ENCODE measurements around the gene LCE1C. TPM values are rescaled to one million over a fixed set of nuclear protein-coding genes. Genes with fewer than 3 reads are reported as not detected.

LCE1C gene
- total and polyA plus RNA-seq, 8 donors = 0.23 TPM; not detected in 7

- no peak for DNase-seq
- H3K27ac ChIP-seq = no peak within 1 kb of the TSS
- no peaks in the 10 kb centered on the region for H3K36me3 ChIP-seq
- H3K4me1 ChIP-seq = no peaks in the 10 kb centered on the region
- peaks cover 0 to 6% (median 4%) of the 10 kb centered on the region in 4 donors for H3K9me3 ChIP-seq
- 65 to 75% (median 69%) methylated on average over 6 of the region's 6 CpGs for WGBS, 5 donors
- intact Hi-C loops (cut with DNase I; ENCODE audit: low total_unique reads) = no loop called here
- H3K4me3 ChIP-seq = no peak within 1 kb of the TSS
- H3K27me3 ChIP-seq = peaks cover 0 to 15% (median 0%) of the 10 kb centered on the region in 3 donors
- TF ChIP-seq EP300 (IDR thresholded peaks at IDR 0.05) = no peak
- no peak for TF ChIP-seq POLR2A (IDR thresholded peaks at IDR 0.05)
- TF ChIP-seq POLR2AphosphoS5 (IDR thresholded peaks at IDR 0.05) = no peak
These were observed 31.6 kb downstream of the LCE1C start, which contains the start of gene LCE1F for GRCh38 chr1:152774875-152775274. LCE1F (plus strand) TSS chr1:152775140; CDS start chr1:152776372, 1,232 bp downstream.

GRCh38 chr1:152770411-152770810 lies 36.0 kb downstream of the LCE1C start:
- no peaks in the 10 kb centered on the region for H3K4me1 ChIP-seq

GRCh38 chr1:152768847-152769533 lies 37.5 kb downstream of the LCE1C start:
- TF ChIP-seq EP300 (IDR thresholded peaks at IDR 0.05) (no peak), POLR2A (IDR thresholded peaks at IDR 0.05) (no peak), CTCF (IDR thresholded peaks at IDR 0.05) (no peak), POLR2AphosphoS5 (IDR thresholded peaks at IDR 0.05) (no peak)
- intact Hi-C loops (cut with DNase I; ENCODE audit: low total_unique reads) = no loop called here
- WGBS, 5 donors = 47 to 60% (median 53%) methylated on average over 8 of the region's 8 CpGs

More at GRCh38 chr1:152770411-152770810, 36.0 kb downstream of the LCE1C start:
- Histone ChIP-seq H3K27ac (no peak overlapping the region), H3K27me3 (peaks cover 0 to 8% (median 0%) of the 10 kb centered on the region in 3 donors), H3K36me3 (no peaks in the 10 kb centered on the region), H3K9me3 (peaks cover 0 to 4% (median under 1%) of the 10 kb centered on the region in 4 donors), H3K4me3 (no peak overlapping the region)
- 60 to 72% (median 69%) methylated on average over 1 of the region's 1 CpG for WGBS, 5 donors
- intact Hi-C loops (cut with DNase I; ENCODE audit: low total_unique reads) = no loop called here
- DNase-seq = no peak
- TF ChIP-seq POLR2A (IDR thresholded peaks at IDR 0.05) (no peak), POLR2AphosphoS5 (IDR thresholded peaks at IDR 0.05) (no peak), EP300 (IDR thresholded peaks at IDR 0.05) (no peak), CTCF (IDR thresholded peaks at IDR 0.05) (no peak)

GRCh38 chr1:152761609-152762213 lies 44.7 kb downstream of the LCE1C start:
- TF ChIP-seq POLR2AphosphoS5 (IDR thresholded peaks at IDR 0.05) (no peak), CTCF (IDR thresholded peaks at IDR 0.05) (no peak), EP300 (IDR thresholded peaks at IDR 0.05) (no peak)
- WGBS, 5 donors = 83 to 98% (median 91%) methylated on average over 3 of the region's 3 CpGs
- no peaks in the 10 kb centered on the region for H3K9me3 ChIP-seq
- H3K27ac ChIP-seq = no peak overlapping the region
- no peaks in the 10 kb centered on the region for H3K4me1 ChIP-seq
- H3K36me3 ChIP-seq = no peaks in the 10 kb centered on the region
- DNase-seq = no peak
- H3K27me3 ChIP-seq = peaks cover 0 to 15% (median 0%) of the 10 kb centered on the region in 3 donors
- H3K4me3 ChIP-seq = no peak overlapping the region
- intact Hi-C loops (cut with DNase I; ENCODE audit: low total_unique reads) = no loop called here

More at GRCh38 chr1:152768847-152769533, 37.5 kb downstream of the LCE1C start:
- H3K27me3 ChIP-seq = no peaks in the 10 kb centered on the region
- H3K4me3 ChIP-seq = no peak overlapping the region
- H3K9me3 ChIP-seq = peaks cover 0 to 4% (median 0%) of the 10 kb centered on the region in 4 donors
- H3K36me3 ChIP-seq = no peaks in the 10 kb centered on the region
- H3K27ac ChIP-seq = no peak overlapping the region
- DNase-seq = no peak
- no peaks in the 10 kb centered on the region for H3K4me1 ChIP-seq

Measured in stomach (tissue), 9 donors.